Neural progenitor cell (in vitro differentiated cells): ENCODE data around the gene POU6F2.

Experiments used
- CTCF ChIP-seq: fragments of 200-600 bp; sonication (generic); IDR thresholded peaks from 2 replicates; pipeline ENCODE4 v1.5.1; 2017; ENCODE audit warnings: antibody characterized with exemption, mild to moderate bottlenecking
- EZH2 ChIP-seq: fragments of 200-600 bp; sonication (generic); IDR thresholded peaks from 2 replicates; pipeline ENCODE4 v1.6.1; 2017; ENCODE audit warnings: antibody characterized with exemption, mild to moderate bottlenecking, moderate library complexity
- EZH2phosphoT487 ChIP-seq: fragments of 200-600 bp; sonication (generic); IDR thresholded peaks from 2 replicates; pipeline ENCODE4 v1.6.1; 2017; ENCODE audit warnings: antibody characterized with exemption

- TF ChIP-seq CTCF (no peak), EZH2phosphoT487 (no peak), EZH2 (no peak)
These were observed 454.7 kb downstream of the POU6F2 start for GRCh38 chr7:39432368-39432767.
